Fibroblast of the conjunctiva (primary cell): Measurements from ENCODE around the gene CIITA.

Experiments used
- DNase-seq: peaks from one replicate; pipeline ENCODE4 v3.0.0-alpha.2; 2010; ENCODE audit warnings: low read depth

CIITA gene

DNA sequence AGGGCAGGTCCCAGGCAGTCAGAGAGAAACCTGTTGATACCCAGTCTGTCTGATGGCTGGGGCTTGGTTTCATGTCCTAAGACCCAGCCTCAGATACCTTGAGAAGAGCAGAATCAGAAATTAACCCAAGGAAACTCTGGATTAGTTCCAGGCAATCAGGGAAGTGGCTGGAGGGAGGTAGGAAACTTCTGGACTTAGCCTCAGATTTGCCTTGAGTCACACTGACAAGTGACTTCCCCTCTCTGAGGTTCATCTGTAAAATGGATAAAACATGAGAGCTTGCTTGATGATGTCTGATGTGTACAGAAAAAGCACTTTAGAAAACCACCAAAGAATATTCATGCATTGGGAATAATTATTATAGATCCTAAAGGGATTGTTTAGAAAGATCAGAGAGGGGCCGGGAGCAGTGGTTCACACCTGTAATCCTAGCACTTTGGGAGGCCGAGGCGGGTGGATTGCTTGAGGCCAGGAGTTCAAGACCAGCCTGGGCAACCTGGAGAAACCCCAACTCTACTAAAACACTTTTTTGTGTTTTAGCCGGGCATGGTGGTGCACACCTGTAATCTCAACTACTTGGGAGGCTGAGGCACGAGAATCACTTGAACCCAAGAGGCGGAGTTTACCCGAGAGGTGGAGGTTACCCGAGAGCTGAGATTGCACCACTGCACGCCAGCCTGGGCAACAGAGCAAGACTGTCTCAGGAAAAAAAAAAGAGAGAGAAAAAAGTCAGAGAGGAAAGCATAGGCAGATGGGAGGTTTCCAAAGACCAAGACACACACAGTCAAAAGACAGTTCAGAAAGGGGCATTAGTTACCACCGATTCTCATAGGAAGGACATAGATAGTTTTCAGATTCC lies 3.8 kb downstream of the CIITA start:
- no peak for DNase-seq

GRCh38 chr16:10881479-10882030 lies 4.6 kb downstream of the CIITA start:
- DNase-seq = no peak

DNA sequence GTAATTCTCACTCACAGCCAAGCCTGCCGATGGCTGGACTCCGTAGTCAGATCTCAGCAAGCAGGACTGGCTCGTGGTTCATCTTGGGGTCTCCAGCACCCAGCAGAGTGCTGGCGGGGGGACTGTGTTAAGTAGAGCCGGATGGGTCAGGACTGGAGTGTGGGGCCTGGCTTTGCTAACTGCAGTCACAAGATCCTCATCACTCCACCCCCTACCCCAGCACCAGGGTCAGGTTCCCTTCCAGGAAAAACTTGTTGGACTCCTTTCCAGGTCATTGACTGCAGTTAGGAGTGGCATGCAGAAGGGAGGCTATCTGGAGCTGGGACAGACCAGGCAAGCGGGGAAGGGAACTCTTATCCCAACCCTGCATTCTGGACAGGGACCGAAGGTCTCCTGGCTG lies 6.0 kb downstream of the CIITA start:
- DNase-seq = no peak

GRCh38 chr16:10885246-10885645 lies 8.2 kb downstream of the CIITA start:
- DNase-seq = no peak

- no peak for DNase-seq
Measured at GRCh38 chr16:10888320-10888937, 11.4 kb downstream of the CIITA start.

- DNase-seq = no peak
Measured at GRCh38 chr16:10889855-10890254, 12.9 kb downstream of the CIITA start.

DNA sequence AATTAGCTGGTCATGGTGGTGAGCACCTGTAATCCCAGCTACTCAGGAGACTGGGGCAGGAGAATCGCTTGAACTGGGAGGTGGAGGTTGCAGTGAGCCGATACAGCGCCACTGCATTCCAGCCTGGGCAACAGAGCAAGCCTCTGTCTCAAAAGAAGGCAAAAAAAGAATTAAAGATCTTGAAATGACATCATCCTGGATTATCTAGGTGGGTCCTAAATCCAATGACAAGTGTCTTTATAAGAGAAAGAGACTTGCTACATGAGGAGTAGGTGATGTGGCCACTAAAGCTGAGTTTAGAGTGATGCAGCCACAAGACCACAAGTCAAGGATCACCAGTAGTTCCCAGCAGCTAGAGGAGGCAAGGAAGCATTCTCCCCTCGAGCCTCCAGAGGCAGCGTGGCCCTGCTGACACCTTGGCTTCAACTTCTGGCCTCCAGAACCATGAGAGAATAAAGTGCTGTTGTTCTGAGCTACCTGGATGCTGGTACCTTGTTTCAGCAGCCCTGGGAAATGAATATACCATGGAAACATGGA lies 15.8 kb downstream of the CIITA start:
- no peak for DNase-seq

GRCh38 chr16:10895053-10895946 lies 18.3 kb downstream of the CIITA start:
- no peak for DNase-seq

DNA sequence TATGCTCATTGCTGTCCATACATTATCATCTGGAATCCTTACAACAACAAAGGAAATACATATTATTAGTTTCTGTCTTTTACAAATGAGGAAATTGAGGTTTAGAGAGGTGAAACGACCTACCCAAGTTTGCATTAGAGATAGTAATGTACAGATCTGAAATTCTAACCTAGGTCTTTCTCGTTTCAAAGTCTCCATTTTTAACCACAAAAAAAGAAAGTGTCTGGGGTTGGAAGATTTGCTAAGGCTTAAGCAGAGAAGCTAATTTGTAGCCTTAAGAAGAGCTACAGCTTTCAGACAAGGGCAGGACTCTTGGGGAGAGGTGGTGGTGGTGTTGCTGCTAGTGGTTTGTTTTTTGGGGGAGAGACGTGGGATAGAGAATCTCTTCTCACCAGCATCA lies 19.2 kb downstream of the CIITA start:
- DNase-seq = no peak

DNA sequence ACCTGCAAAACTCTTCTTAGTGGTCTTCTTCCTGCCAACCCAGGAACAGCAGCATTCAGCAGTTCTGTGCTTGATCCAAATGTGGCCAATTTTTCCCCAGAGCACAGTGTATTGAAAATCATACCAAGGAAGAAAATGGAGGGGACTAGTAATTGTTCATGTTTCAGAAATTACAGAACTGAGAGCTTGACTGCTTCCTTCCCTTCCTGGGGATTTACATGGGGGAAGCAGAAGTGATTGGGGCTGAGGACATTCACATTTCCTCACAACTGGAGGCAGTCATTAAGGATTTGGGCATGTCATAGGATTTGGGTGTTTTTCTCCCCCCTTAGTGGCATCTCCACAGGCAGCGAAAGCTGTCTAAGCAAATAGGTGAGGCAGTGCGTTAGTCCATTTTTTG lies 19.7 kb downstream of the CIITA start:
- no peak for DNase-seq

GRCh38 chr16:10897134-10897533 lies 20.1 kb downstream of the CIITA start:
- no peak for DNase-seq

GRCh38 chr16:10902999-10903398 lies 26.0 kb downstream of the CIITA start:
- no peak for DNase-seq

GRCh38 chr16:10906482-10906881 lies 29.5 kb downstream of the CIITA start:
- DNase-seq = no peak

DNA sequence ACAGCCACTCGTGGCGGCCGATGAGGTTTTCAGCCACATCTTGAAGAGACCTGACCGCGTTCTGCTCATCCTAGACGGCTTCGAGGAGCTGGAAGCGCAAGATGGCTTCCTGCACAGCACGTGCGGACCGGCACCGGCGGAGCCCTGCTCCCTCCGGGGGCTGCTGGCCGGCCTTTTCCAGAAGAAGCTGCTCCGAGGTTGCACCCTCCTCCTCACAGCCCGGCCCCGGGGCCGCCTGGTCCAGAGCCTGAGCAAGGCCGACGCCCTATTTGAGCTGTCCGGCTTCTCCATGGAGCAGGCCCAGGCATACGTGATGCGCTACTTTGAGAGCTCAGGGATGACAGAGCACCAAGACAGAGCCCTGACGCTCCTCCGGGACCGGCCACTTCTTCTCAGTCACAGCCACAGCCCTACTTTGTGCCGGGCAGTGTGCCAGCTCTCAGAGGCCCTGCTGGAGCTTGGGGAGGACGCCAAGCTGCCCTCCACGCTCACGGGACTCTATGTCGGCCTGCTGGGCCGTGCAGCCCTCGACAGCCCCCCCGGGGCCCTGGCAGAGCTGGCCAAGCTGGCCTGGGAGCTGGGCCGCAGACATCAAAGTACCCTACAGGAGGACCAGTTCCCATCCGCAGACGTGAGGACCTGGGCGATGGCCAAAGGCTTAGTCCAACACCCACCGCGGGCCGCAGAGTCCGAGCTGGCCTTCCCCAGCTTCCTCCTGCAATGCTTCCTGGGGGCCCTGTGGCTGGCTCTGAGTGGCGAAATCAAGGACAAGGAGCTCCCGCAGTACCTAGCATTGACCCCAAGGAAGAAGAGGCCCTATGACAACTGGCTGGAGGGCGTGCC lies 30.1 kb downstream of the CIITA start:
- no peak for DNase-seq

DNA sequence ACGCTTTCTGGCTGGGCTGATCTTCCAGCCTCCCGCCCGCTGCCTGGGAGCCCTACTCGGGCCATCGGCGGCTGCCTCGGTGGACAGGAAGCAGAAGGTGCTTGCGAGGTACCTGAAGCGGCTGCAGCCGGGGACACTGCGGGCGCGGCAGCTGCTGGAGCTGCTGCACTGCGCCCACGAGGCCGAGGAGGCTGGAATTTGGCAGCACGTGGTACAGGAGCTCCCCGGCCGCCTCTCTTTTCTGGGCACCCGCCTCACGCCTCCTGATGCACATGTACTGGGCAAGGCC lies 30.7 kb downstream of the CIITA start:
- no peak for DNase-seq

GRCh38 chr16:10911267-10911666 lies 34.3 kb downstream of the CIITA start:
- DNase-seq = no peak

DNA sequence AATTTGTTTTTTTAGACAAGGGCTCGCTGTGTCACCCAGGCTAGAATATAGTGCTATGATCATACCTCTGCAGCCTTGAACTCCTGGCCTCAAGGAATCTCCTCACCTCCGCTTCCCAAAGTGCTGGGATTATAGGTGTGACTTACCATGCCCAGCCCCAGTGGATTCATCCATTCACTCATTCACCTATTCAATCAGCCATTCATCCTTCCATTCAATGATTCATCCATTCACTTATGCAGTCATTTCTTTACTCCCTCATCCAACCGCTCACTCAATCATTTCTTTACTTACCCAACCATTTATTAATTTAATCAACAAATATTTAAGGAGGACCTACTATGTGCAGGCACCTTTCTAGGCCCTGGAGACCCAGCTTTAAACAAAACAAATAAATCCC lies 39.5 kb downstream of the CIITA start:
- no peak for DNase-seq

GRCh38 chr16:10918294-10919002 lies 41.4 kb downstream of the CIITA start:
- peak; percentile 96 for DNase-seq

- no peak for DNase-seq
Measured at GRCh38 chr16:10919003-10919351, 42.0 kb downstream of the CIITA start.

DNA sequence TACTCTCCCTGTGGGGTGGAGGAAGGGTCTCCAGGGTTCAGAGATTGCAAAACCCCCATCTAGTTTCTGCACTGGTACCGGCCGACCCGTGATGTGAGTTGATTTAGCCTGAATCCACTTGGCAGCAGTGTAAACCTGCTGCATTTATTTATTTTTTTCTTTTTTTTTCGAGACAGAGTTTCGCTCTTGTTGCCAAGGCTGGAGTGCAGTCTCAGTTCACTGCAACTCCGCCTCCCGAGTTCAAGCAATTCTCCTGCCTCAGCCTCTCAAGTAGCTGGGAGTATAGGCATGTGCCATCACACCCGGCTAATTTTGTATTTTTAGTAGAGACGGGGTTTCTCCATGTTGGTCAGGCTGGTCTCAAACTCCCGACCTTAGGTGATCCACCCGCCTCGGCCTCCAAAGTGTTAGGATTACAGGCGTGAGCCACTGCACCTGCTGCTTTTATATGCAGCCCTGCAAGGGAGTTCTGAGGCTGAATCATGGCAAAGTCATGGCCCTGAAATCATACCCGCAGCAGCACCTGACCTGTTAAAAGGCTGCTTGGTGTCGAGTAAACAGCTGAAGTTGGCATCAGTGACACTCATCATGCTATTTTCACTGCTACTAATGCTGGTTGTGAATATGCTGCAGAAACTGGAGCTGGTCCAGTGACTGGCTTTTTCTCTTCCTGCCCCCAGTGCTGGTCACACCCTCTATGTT lies 43.9 kb downstream of the CIITA start:
- no peak for DNase-seq
